ENCODE results near the gene MBNL2. TPM values are rescaled to one million over a fixed set of nuclear protein-coding genes. Genes with fewer than 3 reads are reported as not detected.

Gene MBNL2
- total RNA-seq, 1 experiment from 2014 or later: 17.8 TPM

DNA sequence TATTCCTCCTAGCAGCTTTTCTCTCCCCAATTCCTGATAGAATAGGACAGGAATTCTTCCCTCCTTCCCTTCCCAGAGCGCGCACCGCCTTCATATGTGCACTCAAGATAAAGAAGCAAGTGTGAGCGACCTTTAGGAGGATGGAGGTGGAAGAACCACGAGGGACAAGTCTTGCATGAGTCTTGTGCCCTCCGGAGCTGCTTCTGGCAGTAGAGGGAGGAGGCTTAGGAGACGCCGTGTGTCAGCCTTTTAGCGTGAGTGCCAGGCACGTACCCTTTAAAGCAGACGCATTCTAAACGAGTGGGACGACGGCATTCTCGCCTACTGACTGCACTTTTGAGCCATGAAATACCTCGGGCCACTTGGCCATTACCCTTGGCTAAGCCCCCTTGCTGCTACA, 116.4 kb downstream of the MBNL2 start:
- ChIA-PET CTCF (no interaction called here), POLR2A (ENCODE audit: unreplicated experiment) (no interaction called here)
- H3K9me2 ChIP-seq (replicated peaks; ENCODE audit: low read length): no peaks in the 10 kb centered on the region
- no peak for ATAC-seq
- peaks cover 14% of the 10 kb centered on the region for H3K4me1 ChIP-seq (ENCODE audit: insufficient read depth, low read length)
- H3K9ac ChIP-seq (ENCODE audit: low read length): no peak overlapping the region
- no peaks in the 10 kb centered on the region for H3K27me3 ChIP-seq (ENCODE audit: low read length)
- no peaks in the 10 kb centered on the region for H4K20me1 ChIP-seq (ENCODE audit: low read length)
- H2AFZ ChIP-seq (ENCODE audit: low read length): no peak overlapping the region
- H3K4me2 ChIP-seq (ENCODE audit: low read length): no peak overlapping the region
- H3K27ac ChIP-seq (ENCODE audit: low read length): no peak overlapping the region
- TF ChIP-seq EZH2 (IDR thresholded peaks at IDR 0.05; ENCODE audit: low read length, unreplicated experiment) (no peak), CTCF (conservative IDR thresholded peaks at IDR 0.05; ENCODE audit: low read depth, low read length) (no peak), EZH2phosphoT487 (IDR thresholded peaks at IDR 0.05; ENCODE audit: borderline replicate concordance, low read length) (no peak)
- DNase-seq: no peak
- H3K4me3 ChIP-seq (ENCODE audit: low read length): no peak overlapping the region
- H3K79me2 ChIP-seq (ENCODE audit: low read length): no peaks in the 10 kb centered on the region
- no peaks in the 10 kb centered on the region for H3K9me3 ChIP-seq (ENCODE audit: low read length)
- no TSS peak for BruUV-seq (replicated peaks)
- H3F3A ChIP-seq (ENCODE audit: low read length, unreplicated experiment): no peaks in the 10 kb centered on the region
- H3K36me3 ChIP-seq (ENCODE audit: low read depth, low read length): no peaks in the 10 kb centered on the region
- intact Hi-C loops (cut with micrococcal nuclease): no loop called here

DNA sequence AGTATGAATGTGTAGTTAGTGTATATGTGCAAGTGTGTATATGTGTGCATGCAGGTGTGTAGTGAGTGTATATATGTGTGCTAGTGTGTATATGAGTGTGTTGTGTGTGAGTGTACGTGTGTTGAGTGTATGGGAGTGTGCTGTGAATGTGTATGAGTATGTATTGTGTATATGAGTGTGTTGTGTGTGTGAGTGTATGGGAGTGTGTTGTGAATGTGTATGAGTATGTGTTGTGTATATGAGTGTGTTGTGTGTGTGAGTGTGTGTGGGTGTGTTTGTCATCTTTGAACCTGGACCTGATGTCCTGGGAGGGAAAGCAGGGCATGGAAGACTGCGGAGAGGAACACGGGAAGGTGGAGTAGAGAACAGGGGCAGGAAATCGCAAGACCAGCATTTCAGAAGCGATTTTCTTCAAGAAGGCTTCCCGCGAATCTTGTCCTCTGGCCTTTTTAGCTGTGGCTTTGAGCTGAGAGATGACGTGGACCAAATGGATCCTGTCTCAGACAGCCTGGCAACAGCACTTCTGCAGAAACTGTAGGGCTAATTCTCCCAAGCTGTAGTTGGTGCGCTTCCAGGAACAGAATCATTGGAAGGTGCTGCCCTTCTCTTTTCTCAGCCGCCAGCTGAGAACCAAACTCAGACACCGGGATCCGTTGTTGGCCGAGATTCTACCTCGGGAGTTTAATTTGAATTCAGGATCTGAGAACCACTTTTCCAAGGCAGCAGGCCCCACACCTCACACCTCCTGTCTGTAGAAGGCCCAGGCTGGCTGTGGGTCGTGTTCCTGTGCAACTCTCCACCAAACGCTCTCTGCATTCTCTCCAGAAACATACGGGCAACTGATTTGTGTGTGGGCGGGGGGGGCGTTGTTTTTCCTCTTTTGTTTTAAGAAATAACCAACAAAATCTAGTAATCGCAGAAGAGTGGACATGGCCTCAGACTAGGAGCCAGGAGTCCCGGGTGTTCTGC, 117.2 kb downstream of the MBNL2 start:
- BruUV-seq (replicated peaks): no TSS peak
- H3K9ac ChIP-seq (ENCODE audit: low read length): no peak overlapping the region

More for the DNA sequence above, 117.2 kb downstream of the MBNL2 start:
- H4K20me1 ChIP-seq (ENCODE audit: low read length): no peaks in the 10 kb centered on the region
- H3K27ac ChIP-seq (ENCODE audit: low read length): no peak overlapping the region
- H3K9me3 ChIP-seq (ENCODE audit: low read length): no peaks in the 10 kb centered on the region
- DNase-seq (no peak), ATAC-seq (no peak)
- no peaks in the 10 kb centered on the region for H3F3A ChIP-seq (ENCODE audit: low read length, unreplicated experiment)
- H3K4me3 ChIP-seq (ENCODE audit: low read length): no peak overlapping the region
- H3K36me3 ChIP-seq (ENCODE audit: low read depth, low read length): no peaks in the 10 kb centered on the region
- no peak overlapping the region for H3K4me2 ChIP-seq (ENCODE audit: low read length)
- TF ChIP-seq EZH2 (IDR thresholded peaks at IDR 0.05; ENCODE audit: low read length, unreplicated experiment) (no peak), EZH2phosphoT487 (IDR thresholded peaks at IDR 0.05; ENCODE audit: borderline replicate concordance, low read length) (no peak), CTCF (conservative IDR thresholded peaks at IDR 0.05; ENCODE audit: low read depth, low read length) (no peak)
- ChIA-PET POLR2A (ENCODE audit: unreplicated experiment) (no interaction called here), CTCF (no interaction called here)
- no peaks in the 10 kb centered on the region for H3K27me3 ChIP-seq (ENCODE audit: low read length)
- no peaks in the 10 kb centered on the region for H3K79me2 ChIP-seq (ENCODE audit: low read length)
- H3K4me1 ChIP-seq (ENCODE audit: insufficient read depth, low read length): peaks cover 16% of the 10 kb centered on the region
- no peaks in the 10 kb centered on the region for H3K9me2 ChIP-seq (replicated peaks; ENCODE audit: low read length)
- H2AFZ ChIP-seq (ENCODE audit: low read length): no peak overlapping the region
- intact Hi-C loops (cut with micrococcal nuclease): no loop called here

All from PC-3 (cell line).